ENCODE measurements around the gene POLR2E.
"Not testable (repeated sequence)": the region's sequence is repeated elsewhere in the genome, so short reads cannot be mapped to it uniquely, and the experiment has no call there.

POLR2E gene

GRCh38 chr19:1125601-1126467 is 30.7 kb upstream of the POLR2E start:
- DNase-seq: no peak

DNA sequence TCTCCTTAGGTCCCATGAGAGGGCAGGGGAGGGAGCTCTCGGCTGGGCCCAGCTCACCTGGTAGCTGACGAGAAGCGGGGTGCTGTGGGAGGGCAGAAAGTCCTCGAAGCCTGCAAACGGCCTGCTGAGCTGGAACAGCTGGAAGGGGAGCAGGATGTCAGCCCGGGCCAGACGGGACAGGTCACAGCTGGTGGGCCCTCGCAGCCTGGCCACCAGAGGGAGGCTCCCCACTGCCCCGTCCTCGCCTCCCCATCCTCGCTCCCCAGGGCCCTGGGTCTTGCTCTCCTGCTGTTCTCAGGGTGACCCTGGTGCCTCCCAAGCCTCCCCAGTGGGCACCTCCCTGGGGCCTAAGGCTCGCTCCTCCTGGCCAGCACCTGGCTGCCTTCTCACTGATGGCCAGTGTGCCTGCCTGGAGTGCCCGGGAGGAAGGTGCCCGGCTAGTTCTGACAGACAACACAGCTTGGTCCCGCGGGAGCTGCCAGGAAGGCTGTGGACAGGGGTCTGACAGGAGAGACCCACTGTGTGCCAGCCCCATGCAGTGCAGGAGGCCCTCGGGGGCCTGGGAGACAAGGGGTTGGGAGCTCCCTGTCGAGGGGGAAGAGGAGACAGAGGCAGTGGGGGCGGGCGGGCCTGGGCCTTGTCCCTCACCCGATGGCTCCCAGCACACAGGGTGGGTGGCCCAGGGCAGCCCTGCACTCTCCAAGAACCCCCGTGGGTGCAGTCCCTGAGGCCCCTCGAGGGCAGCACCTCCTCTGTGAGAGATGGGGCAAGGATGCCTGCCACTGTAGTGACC is 28.9 kb upstream of the POLR2E start:
- DNase-seq: no peak

DNA sequence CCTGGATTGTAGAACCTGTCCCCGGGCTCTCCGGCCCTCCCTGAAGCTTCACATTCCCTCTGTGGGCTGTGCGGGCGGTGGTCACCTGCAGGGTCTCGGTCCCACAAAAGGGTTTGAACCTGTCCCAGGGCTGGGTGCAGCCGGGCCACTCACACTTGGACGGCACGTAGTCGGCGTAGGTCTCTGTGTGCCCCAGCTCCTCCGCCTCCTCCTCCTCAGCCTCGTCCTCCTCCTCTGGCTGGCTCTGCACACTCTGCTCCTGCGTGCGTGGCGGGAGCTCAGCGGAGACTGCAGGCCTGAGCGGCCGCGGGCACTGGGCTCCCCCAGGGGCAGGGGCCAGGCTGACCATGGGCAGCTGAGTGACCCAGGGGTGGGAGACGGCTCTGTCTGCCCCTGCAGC is 28.2 kb upstream of the POLR2E start:
- no peak for DNase-seq

GRCh38 chr19:1122972-1123363 is 27.8 kb upstream of the POLR2E start:
- DNase-seq: peak; percentile 12

DNA sequence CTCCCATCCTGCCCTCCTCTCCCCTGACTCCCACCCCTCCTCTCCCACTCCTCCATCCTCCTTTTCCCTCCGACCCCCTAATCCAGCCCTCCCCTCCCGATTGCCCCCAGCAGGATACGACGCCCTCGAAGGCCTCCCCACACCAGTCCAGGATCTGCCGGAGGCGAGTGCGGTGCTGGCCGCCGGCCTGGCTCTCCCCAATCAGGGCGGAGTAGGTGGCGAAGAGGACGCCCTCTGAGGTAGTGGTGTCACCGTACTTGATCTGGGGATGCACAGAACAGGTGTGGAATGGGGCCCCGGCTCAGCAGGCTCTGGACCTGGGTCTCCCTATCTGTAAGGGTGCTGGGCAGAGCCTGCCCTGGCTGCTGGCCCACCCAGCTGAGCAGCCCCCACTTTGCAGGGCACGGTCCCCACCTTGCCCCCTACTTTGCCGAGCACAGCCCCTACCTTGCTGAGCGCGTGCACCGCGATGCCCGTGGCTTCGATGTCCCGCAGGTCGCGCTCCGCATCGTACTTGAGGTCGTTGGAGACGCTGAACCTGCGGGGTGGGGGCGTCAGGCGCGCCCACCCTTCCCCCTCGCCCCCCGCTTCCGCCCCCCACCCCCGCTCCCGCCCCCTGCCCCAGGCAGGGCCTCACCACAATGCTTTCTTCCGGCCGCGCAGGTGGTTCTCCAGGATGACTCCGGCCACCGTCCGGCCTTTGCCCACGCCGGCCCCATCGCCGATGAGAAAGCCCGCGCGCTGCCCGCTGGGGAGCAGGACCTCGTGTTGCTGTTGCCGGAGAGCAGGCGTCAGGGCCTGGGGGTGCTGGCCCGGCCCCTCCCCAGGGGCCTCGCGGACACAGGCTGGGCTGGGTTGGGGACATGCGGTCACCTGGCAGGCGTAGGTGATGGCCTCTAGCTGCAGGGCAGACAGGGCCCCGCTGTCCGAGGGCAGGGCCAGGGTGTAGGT is 27.1 kb upstream of the POLR2E start:
- no peak for DNase-seq

DNA sequence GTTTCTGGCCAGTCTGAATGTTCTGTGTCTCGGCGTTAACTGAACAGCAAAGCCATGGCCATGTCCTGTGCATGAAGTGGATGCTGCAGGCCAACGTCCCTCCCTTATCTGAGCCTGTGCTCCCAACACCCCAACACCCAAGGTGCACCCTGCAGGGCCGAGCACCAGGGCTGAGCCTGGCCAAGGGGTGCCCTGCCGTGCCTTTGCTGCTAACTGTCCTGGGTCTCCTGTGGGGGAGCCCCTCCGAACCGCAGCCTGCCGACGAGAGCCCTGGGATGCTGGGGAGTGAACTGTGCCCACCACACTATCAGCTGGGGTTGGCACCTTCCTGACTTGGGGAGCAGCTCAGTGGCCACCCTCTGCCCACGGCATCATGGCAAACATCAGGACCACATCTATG is 26.2 kb upstream of the POLR2E start:
- DNase-seq: no peak

DNA sequence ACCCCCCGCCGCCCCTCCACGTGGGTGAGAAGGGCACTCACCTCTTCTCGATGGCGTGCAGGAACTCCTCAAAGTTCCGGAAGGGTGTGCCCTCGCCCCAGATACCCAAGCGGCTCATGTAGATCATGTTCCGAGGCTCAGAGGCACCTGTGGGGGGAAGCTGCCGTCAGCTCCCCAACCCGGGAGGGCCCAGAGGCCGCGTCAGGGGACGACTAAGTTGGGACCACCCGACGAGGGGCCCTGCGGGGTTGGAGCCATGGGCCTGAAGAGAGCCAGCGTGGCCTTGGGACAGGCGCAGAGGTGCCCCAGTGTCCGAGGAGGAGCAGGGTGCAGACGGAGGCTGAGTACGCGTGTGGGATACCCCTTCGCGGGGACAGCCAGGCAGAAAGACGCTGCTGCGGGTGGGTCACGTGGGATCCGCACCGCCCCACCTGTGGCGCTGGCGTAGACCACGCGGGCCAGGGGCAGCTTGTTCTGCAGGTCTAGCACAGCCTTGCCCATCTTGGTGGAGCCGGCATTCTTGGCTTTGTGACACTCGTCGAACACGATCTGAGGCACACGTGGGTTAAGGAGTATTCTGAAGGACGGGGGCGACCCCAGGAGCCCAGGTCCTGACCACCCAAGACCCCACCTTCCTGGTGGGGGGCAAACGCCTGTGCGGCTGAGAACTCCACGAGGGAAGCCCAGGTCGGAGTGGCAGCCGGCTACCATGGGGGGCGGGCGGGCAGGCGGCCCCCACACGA is 24.5 kb upstream of the POLR2E start:
- no peak for DNase-seq

GRCh38 chr19:1118999-1119398 is 23.8 kb upstream of the POLR2E start:
- no peak for DNase-seq

DNA sequence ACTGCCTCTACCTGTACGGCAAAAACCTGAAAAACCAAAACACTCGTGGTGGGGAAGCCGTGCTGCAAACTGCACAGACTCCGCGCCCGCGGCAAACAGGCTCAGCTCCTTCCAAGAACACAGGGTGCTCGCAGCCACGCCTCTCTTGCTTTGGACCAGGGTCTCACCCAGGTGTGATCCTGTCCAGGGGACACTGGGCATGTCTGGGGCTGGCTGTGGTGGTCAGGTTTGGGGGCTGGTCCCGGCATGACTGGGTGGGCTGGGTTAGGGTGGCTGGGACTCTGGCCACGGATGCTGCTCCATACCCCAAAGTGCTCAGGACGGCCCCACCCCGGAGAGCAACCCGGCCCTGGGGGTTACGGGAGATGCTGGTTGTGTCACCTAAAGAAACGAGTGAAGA is 22.5 kb upstream of the POLR2E start:
- no peak for DNase-seq

GRCh38 chr19:1116726-1117581 is 21.8 kb upstream of the POLR2E start:
- DNase-seq: no peak

DNA sequence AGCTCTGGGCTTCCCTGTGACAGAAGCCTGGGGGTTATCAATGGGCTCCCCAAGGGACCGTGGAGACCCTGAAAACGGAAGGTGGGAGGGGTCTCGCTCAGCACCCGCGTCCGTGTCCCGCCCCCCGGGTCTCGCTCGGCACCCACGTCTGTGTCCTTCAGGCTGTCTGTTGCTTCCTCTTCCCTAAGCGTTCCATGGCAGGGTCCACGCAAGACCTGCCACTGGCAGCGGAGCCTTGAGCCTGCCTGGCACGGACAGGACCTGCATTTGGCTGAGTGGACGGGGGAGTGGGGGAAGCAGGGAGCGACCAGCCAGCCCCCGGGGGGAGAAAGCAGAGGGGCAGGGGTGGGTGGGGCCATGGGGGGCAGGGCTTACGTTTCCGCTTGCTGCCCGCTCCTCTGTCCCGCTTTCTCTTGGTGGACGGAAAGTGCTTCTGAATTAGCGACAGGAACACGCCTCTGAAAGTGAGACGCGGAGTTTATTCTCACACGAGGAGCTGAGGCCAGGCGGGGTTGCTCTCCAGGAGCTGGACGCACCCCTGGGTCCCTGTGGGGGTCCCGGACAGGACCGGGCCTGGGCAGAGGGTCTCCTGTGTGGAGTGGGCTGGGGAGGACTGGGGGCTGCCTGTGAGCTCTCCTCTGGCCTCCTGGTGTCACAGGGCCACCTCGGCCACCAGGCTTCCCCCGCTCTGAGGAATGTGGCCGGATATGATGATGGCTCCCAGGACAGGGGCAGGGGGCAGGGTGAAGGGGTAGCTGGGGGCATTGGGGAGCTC is 20.7 kb upstream of the POLR2E start:
- DNase-seq: no peak

DNA sequence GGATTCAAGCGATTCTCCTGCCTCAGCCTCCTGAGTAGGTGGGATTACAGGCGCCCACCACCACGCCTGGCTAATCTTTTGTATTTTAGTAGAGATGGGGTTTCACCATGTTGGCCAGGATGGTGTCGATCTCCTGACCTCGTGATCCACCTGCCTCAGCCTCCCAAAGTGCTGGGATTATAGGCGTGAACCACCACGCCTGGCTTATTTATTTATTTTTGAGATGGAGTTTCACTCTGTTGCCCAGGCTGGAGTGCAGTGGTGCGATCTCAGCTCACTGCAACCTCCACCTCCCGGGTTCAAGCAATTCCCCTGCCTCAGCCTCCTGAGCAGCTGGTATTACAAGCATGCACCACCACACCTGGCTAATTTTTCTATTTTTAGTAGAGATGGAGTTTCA is 19.6 kb upstream of the POLR2E start:
- not testable (repeated sequence) for DNase-seq

DNA sequence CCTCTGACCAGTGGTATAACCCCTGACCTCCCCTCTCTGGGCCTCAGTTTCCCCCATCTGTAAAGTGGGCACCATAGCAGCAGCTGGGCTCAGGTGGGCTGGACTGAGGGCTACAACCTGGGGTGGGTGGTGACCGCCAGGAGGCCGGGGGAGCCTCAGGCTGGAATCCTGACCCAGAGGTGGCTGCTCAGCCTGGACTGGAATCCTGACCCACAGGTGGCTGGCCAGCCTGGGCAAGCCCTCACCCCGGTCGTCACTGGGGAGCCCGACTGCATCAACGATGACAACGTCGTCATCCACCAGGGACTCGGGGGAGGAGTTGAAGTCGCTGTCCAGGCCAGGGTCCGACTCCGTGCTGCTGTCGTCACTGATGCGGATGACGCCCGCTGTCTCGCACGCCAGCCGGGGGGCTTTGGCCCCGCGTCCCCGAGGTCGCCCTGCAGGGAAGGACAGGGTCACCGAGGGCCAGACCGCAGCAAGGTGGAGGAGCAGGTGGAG is 18.9 kb upstream of the POLR2E start:
- no peak for DNase-seq

- peak; percentile 8 for DNase-seq
Measured at GRCh38 chr19:1113030-1113985, 18.1 kb upstream of the POLR2E start.

GRCh38 chr19:1112268-1113029 is 17.3 kb upstream of the POLR2E start:
- no peak for DNase-seq

GRCh38 chr19:1111641-1112267 is 16.6 kb upstream of the POLR2E start:
- no peak for DNase-seq

DNA sequence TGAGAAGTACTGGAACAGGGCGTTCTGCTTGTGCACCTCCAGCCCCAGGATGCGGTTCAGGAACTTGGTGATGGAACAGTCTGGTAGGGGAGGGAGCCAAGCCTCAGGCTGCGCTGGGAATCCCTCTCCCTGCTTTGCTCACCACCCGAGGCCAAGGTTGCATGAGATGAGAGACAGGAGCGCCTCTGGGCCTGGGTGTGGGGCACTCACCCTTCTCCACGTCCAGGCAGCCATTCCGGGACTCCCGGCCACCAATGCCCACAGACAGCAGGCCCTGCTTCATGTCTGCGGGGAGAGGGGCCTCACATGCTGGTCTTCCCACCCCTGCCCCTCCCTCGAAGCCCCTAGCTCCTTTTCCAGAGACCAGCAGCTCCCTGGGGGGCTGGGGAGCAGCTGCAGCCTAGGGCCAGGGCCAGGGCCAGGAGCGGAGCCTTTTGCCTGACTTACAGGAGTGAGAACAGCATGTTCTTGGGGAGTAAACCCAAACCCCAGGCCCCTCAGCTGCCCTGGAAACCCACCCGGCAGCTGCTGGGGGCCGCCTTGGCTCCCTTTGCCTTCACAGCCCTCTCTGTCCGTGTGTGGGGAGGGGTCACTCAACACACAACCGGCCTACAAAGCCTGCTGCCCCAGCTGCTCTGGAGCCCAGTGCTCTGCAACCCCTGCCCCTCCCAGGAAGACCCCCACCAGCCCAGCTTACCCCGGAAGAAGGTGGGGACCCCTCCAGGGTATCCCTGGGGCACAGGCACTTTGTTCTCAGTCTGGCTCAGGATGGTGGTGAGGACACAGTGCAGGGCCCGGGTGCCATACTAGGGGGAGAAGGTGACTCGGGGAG is 15.8 kb upstream of the POLR2E start:
- DNase-seq: no peak

Data from NCI-H774 (cell line).